Ovary (tissue), 9 donors: ENCODE measurements around the gene HSD17B3. TPM values are rescaled to one million over a fixed set of nuclear protein-coding genes. Genes with fewer than 3 reads are reported as not detected.
"Not testable (repeated sequence)": the region's sequence is repeated elsewhere in the genome, so short reads cannot be mapped to it uniquely, and the experiment has no call there.

Experiments
- DNase-seq, 5 donors: peaks; one replicate each; pipeline ENCODE4 v3.0.0-alpha.2; 2019 to 2020
- H3K27ac ChIP-seq, 2 donors: fragments of 200-600 bp; one replicate each; pipeline versions ENCODE4 v1.5.1 to v1.8.0; 2019 to 2022
- H3K27me3 ChIP-seq: fragments of 200-600 bp; one replicate; pipeline ENCODE4 v1.8.0; 2022
- H3K36me3 ChIP-seq: fragments of 200-600 bp; sonication (generic); one replicate; pipeline ENCODE4 v1.5.1; 2019
- H3K4me1 ChIP-seq: one replicate; pipeline ENCODE4 v1.8.1; 2013; ENCODE audit warnings: mild to moderate bottlenecking, moderate library complexity; ENCODE audit not compliant: insufficient read depth
- H3K4me3 ChIP-seq: fragments of 200-600 bp; sonication (generic); one replicate; pipeline ENCODE4 v1.5.1; 2017
- H3K9me3 ChIP-seq, 2 donors: fragments of 200-600 bp in 1 of 2; sonication (generic) in 1 of 2; one replicate each; pipeline versions ENCODE4 v1.5.1 to v1.8.1; 2013 to 2019; ENCODE audit warnings: mild to moderate bottlenecking in 1 of 2, moderate library complexity in 1 of 2
- EP300 ChIP-seq: sonication (generic); formaldehyde crosslinking; IDR thresholded peaks from one replicate; pipeline ENCODE4 v1.6.1; 2017; ENCODE audit warnings: antibody characterized with exemption
- POLR2A ChIP-seq: fragments of 450-650 bp; IDR thresholded peaks from one replicate; pipeline ENCODE4 v1.6.1; 2017; ENCODE audit warnings: antibody characterized with exemption, mild to moderate bottlenecking, moderate library complexity
- WGBS, 3 donors: extraction: QIAGEN DNeasy Blood & Tissue Kit in 1 of 3; methylation state at CpG; one replicate each; pipeline versions ENCODE4 v1.1.5 to v1.1.7; 2013 to 2017; 5-methylcytosine and 5-hydroxymethylcytosine counted together
- intact Hi-C, 4 donors: fragments of 100-400 bp; cut with DNase I; formaldehyde crosslinking; loops; one replicate each; pipeline versions ENCODE4 v1.11.0 to v1.15.1; 2022 to 2023
- polyA plus RNA-seq, 2 donors: library from polyadenylated mRNA; stranded (reverse); fragments of 200-250 nt in 1 of 2; fragments of 350-450 nt in 1 of 2; fragmentation: Illumina TruSeq in 1 of 2; extraction: RNeasy Lipid Tissue Mini Kit (QIAGEN cat#74804) in 1 of 2; gene quantifications; one replicate each; pipeline ENCODE4 v1.2.3, GENCODE V29; 2013 to 2014
- total RNA-seq, 7 donors: library from RNA; depleted of rRNA in 2 of 7; stranded (reverse); fragments of >200 nt in 2 of 7; fragmentation: NEBNext Ultra II Directional in 3 of 7; extraction: Animal tissue kit (Norgen Biotek cat#: 25700) in 3 of 7; gene quantifications; one replicate each; pipeline versions ENCODE4 v1.1.0 to v1.2.4, GENCODE V29; 2016 to 2023
- TF ChIP-seq, protein P1 (sequence below), 3 donors: fragments of 450-650 bp in 2 of 3; fragments of 200-600 bp in 1 of 3; IDR thresholded peaks; one replicate each; pipeline versions ENCODE4 v1.5.1 to v1.8.0; 2016 to 2022; ENCODE audit warnings: antibody characterized with exemption in 3 of 3, mild to moderate bottlenecking in 1 of 3
- donor health status: DM: no; HTN: no; CAD: no; lungs with moderate emphysema.
- donor health status: DM: no; HTN: no; CAD: no.
- donor health status: Bipolar disorder and iron deficiency.
- donor health status: DM: yes; HTN: yes; CAD: no.
- donor health status: DM: no; HTN: no; CAD: no.
- donor health status: DM: yes; HTN: yes; CAD: no.

The HSD17B3 gene
- total and polyA plus RNA-seq, 9 donors = 0.51 to 2.0 (median 0.69) TPM; not detected in 2

DNA sequence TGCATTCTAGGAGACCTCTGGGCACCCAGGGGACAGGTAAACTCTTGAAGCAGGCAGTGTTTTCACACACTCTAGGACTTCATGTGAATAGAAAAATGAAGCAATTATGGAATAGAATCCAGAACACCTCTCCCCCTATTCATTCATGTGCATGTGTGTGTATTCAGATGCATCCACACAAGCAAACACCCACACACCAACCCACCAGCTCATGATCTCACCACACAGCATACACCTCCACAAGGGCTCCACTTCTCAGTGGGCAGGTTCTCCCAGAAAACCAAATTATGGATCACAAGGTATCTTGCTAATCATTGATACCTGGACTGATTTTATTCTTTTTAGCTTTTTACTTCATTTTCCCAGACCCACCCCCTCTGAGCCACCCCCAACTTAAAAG, 21.2 kb upstream of the HSD17B3 start:
- no peaks in the 10 kb centered on the region for H3K4me1 ChIP-seq
- H3K4me3 ChIP-seq = no peak overlapping the region
- intact Hi-C loops = no loop called here
- DNase-seq = no peak
- H3K27me3 ChIP-seq = no peaks in the 10 kb centered on the region
- TF ChIP-seq, protein P1, sequence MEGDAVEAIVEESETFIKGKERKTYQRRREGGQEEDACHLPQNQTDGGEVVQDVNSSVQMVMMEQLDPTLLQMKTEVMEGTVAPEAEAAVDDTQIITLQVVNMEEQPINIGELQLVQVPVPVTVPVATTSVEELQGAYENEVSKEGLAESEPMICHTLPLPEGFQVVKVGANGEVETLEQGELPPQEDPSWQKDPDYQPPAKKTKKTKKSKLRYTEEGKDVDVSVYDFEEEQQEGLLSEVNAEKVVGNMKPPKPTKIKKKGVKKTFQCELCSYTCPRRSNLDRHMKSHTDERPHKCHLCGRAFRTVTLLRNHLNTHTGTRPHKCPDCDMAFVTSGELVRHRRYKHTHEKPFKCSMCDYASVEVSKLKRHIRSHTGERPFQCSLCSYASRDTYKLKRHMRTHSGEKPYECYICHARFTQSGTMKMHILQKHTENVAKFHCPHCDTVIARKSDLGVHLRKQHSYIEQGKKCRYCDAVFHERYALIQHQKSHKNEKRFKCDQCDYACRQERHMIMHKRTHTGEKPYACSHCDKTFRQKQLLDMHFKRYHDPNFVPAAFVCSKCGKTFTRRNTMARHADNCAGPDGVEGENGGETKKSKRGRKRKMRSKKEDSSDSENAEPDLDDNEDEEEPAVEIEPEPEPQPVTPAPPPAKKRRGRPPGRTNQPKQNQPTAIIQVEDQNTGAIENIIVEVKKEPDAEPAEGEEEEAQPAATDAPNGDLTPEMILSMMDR (IDR thresholded peaks at IDR 0.05) = no peak
- no peak for TF ChIP-seq EP300
- TF ChIP-seq POLR2A = no peak
- H3K36me3 ChIP-seq = no peaks in the 10 kb centered on the region
- H3K27ac ChIP-seq = no peak overlapping the region
- no peaks in the 10 kb centered on the region for H3K9me3 ChIP-seq

DNA sequence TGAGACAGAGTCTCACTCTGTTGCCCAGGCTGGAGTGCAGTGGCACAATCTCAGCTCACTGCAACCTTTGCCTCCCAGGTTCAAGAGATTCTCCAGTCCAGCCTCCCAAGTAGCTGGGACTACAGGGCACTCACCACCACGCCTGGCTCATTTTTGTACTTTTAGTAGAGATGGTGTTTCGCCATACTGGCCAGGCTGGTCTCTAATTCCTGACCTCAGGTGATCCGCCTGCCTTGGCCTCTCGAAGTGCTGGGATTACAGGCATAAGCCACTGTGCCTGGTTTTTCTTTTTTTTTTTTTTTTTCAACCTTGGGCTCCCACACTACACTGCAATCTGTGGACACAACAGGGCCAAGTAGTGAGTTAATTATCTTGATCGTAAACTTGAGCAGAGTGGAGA, 20.8 kb upstream of the HSD17B3 start:
- 86 to 96% (median 89%) methylated on average over 5 of the region's 5 CpGs for WGBS, 3 donors

DNA sequence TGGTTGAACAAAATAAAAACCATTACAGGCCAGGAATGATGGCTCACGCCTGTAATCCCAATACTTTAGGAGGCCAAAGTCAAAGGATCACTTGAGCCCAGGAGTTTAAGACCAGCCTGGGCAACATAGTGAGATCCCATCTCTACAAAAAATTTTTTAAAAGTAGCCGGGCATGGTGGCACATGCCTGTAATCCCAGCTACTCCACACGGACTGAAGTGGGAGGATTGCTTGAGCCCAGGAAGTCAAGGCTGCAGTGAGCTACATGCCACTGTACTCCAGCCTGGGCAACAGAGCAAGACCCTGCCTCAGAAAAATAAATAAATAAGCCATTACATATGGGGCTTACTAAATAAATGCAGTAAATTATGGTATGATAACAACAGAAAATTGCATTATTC, 20.2 kb upstream of the HSD17B3 start:
- H3K27ac ChIP-seq, H3K4me3 ChIP-seq, H3K36me3 ChIP-seq, DNase-seq, intact Hi-C loops, H3K27me3 ChIP-seq, H3K9me3 ChIP-seq, H3K4me1 ChIP-seq: not testable (repeated sequence)
- WGBS, 3 donors = 80 to 85% (median 83%) methylated on average over 3 of the region's 3 CpGs

More for the DNA sequence above, 20.8 kb upstream of the HSD17B3 start:
- H3K36me3 ChIP-seq, H3K27ac ChIP-seq, H3K27me3 ChIP-seq, H3K4me3 ChIP-seq, H3K9me3 ChIP-seq, intact Hi-C loops, H3K4me1 ChIP-seq, DNase-seq: not testable (repeated sequence)

DNA sequence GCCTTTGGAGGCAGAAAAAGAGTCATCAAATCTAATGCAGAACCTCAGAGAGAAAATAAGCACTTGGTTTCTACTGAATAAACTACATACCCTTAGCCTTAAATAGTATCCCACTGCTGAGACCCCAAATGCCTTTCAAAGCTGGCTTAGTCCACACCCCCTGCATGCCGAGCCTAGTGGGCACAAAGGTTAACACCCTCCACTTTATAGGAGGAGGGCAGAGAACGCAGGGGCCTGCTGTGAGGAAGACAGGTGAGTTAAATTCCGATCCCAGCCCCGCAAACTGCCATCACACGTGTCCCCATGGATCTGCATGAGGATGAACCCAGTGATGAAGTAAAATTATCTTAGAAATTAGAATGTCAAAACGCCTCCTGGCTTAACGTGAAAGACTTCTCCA, 19.5 kb upstream of the HSD17B3 start:
- 72 to 80% (median 76%) methylated on average over 7 of the region's 7 CpGs for WGBS, 3 donors
- Histone ChIP-seq H3K27me3 (no peaks in the 10 kb centered on the region), H3K36me3 (no peaks in the 10 kb centered on the region), H3K27ac (no peak overlapping the region), H3K9me3 (no peaks in the 10 kb centered on the region), H3K4me3 (no peak overlapping the region), H3K4me1 (no peaks in the 10 kb centered on the region)
- no peak for DNase-seq
- TF ChIP-seq, protein P1 (IDR thresholded peaks at IDR 0.05) = no peak
- no peak for TF ChIP-seq POLR2A
- TF ChIP-seq EP300 = no peak
- intact Hi-C loops = no loop called here

DNA sequence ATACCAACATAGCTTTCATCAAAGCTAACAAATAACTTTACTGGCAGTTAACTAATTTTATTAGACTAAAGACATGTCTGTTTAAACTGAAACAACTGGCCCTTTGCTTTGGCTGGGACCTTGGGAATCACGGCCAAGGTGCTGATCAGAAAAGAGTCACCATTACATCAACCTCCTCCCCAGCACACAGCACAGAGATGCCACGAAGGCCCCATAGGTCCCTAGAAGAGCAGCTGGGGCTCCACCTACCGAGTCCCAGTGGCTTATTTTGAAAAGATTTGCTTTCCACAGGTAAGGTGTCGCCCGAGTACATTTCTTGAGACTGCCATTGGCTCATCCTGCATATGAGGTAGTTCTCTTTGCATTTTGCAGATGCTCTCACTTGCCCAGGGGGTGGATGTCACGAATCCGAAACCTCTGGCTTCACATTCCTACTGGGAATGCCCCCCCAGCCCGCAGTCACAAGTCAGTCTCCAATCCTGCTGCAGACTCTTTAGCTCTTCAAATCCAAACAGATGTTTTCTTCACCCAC, 18.8 kb upstream of the HSD17B3 start:
- intact Hi-C loops = no loop called here
- Histone ChIP-seq H3K9me3 (no peaks in the 10 kb centered on the region), H3K36me3 (no peaks in the 10 kb centered on the region), H3K4me1 (no peaks in the 10 kb centered on the region), H3K4me3 (no peak overlapping the region), H3K27ac (no peak overlapping the region), H3K27me3 (no peaks in the 10 kb centered on the region)
- TF ChIP-seq POLR2A = no peak
- TF ChIP-seq, protein P1 (IDR thresholded peaks at IDR 0.05) = no peak
- TF ChIP-seq EP300 = no peak
- WGBS, 3 donors = 70 to 81% (median 72%) methylated on average over 8 of the region's 8 CpGs
- no peak for DNase-seq
